Loucy (cell line): Measurements from ENCODE around the gene LAMP1.
A peak's percentile ranks its signal among the peaks of the same experiment; 100 is the strongest.

Experiments used
- H2AFZ ChIP-seq: fragments of 200-600 bp; sonication (generic); 2 replicates; pipeline ENCODE4 v1.6.0; 2016; ENCODE audit warnings: antibody characterized with exemption, mild to moderate bottlenecking, low read length, moderate library complexity
- H3F3A ChIP-seq: fragments of 200-600 bp; 2 replicates; pipeline ENCODE4 v1.6.0; 2016; ENCODE audit warnings: antibody characterized with exemption, low read depth, mild to moderate bottlenecking
- H3K27me3 ChIP-seq: fragments of 200-600 bp; sonication (generic); 2 replicates; pipeline ENCODE4 v1.6.1; 2014; ENCODE audit warnings: low read length, mild to moderate bottlenecking; ENCODE audit not compliant: insufficient read depth, poor library complexity, severe bottlenecking
- H3K36me3 ChIP-seq: fragments of 200-600 bp; sonication (generic); 2 replicates; pipeline ENCODE4 v1.6.1; 2016; ENCODE audit warnings: low read length; ENCODE audit not compliant: insufficient read depth
- H3K4me1 ChIP-seq: fragments of 200-600 bp; sonication (generic); 2 replicates; pipeline ENCODE4 v1.5.1; 2014; ENCODE audit warnings: low read length, mild to moderate bottlenecking; ENCODE audit not compliant: insufficient read depth, poor library complexity, severe bottlenecking
- H3K4me2 ChIP-seq: fragments of 200-600 bp; sonication (generic); 2 replicates; pipeline ENCODE4 v1.6.0; 2014; ENCODE audit warnings: antibody characterized with exemption, low read length, low read depth, mild to moderate bottlenecking; ENCODE audit not compliant: poor library complexity, severe bottlenecking
- H3K4me3 ChIP-seq: fragments of 200-600 bp; sonication (generic); 2 replicates; pipeline ENCODE4 v1.5.1; 2014; ENCODE audit warnings: low read length, mild to moderate bottlenecking, mixed read lengths; ENCODE audit not compliant: poor library complexity, severe bottlenecking
- H3K79me2 ChIP-seq: fragments of 200-600 bp; sonication (generic); 2 replicates; pipeline ENCODE4 v1.6.1; 2014; ENCODE audit warnings: low read length; ENCODE audit not compliant: insufficient read depth
- H3K9ac ChIP-seq: fragments of 200-600 bp; sonication (generic); 2 replicates; pipeline ENCODE4 v1.6.0; 2014; ENCODE audit warnings: mild to moderate bottlenecking, low read depth, low read length, moderate library complexity; ENCODE audit not compliant: poor library complexity, severe bottlenecking
- H3K9me2 ChIP-seq: fragments of 200-600 bp; sonication (generic); replicated peaks from 2 replicates; pipeline ENCODE4 v1.6.1; 2016; ENCODE audit warnings: low read depth, low read length, mixed read lengths
- H3K9me3 ChIP-seq: fragments of 200-600 bp; sonication (generic); 2 replicates; pipeline ENCODE4 v1.6.1; 2014; ENCODE audit warnings: mild to moderate bottlenecking, antibody characterized with exemption, low read length, low read depth; ENCODE audit not compliant: insufficient read depth
- H4K20me1 ChIP-seq: fragments of 200-600 bp; sonication (generic); 2 replicates; pipeline ENCODE4 v1.6.0; 2014; ENCODE audit warnings: antibody characterized with exemption, low read length, mild to moderate bottlenecking; ENCODE audit not compliant: insufficient read depth, poor library complexity, severe bottlenecking
- CTCF ChIP-seq: fragments of 200-600 bp; sonication (generic); conservative IDR thresholded peaks from 2 replicates; pipeline ENCODE4 v1.5.1; 2014; ENCODE audit warnings: mild to moderate bottlenecking, antibody characterized with exemption, low read length
- EZH2phosphoT487 ChIP-seq: fragments of 200-600 bp; IDR thresholded peaks from 2 replicates; pipeline ENCODE4 v1.6.1; 2018; ENCODE audit warnings: antibody characterized with exemption, mild to moderate bottlenecking, moderate library complexity, borderline replicate concordance

The LAMP1 gene

GRCh38 chr13:113288880-113289279, 8.2 kb upstream of the LAMP1 start:
- H3K4me3 ChIP-seq: no peak overlapping the region
- H3K9me3 ChIP-seq: no peaks in the 10 kb centered on the region
- H2AFZ ChIP-seq: no peak overlapping the region
- TF ChIP-seq CTCF: no peak
- no peak for TF ChIP-seq EZH2phosphoT487
- H3K79me2 ChIP-seq: no peaks in the 10 kb centered on the region
- H3K4me2 ChIP-seq: no peak overlapping the region
- no peak overlapping the region for H3K9ac ChIP-seq
- H4K20me1 ChIP-seq: no peaks in the 10 kb centered on the region
- H3K9me2 ChIP-seq: no peaks in the 10 kb centered on the region
- H3F3A ChIP-seq: no peaks in the 10 kb centered on the region
- no peaks in the 10 kb centered on the region for H3K27me3 ChIP-seq
- no peaks in the 10 kb centered on the region for H3K36me3 ChIP-seq
- no peaks in the 10 kb centered on the region for H3K4me1 ChIP-seq

GRCh38 chr13:113291129-113291528, 5.9 kb upstream of the LAMP1 start:
- no peaks in the 10 kb centered on the region for H3K36me3 ChIP-seq
- no peaks in the 10 kb centered on the region for H4K20me1 ChIP-seq
- no peak overlapping the region for H2AFZ ChIP-seq
- no peak for TF ChIP-seq EZH2phosphoT487
- TF ChIP-seq CTCF: no peak
- no peaks in the 10 kb centered on the region for H3K9me3 ChIP-seq
- no peak overlapping the region for H3K9ac ChIP-seq
- H3K27me3 ChIP-seq: no peaks in the 10 kb centered on the region
- H3K4me1 ChIP-seq: peaks cover 4% of the 10 kb centered on the region
- H3F3A ChIP-seq: no peaks in the 10 kb centered on the region
- no peak overlapping the region for H3K4me3 ChIP-seq
- H3K4me2 ChIP-seq: no peak overlapping the region
- no peaks in the 10 kb centered on the region for H3K9me2 ChIP-seq
- no peaks in the 10 kb centered on the region for H3K79me2 ChIP-seq

- Histone ChIP-seq H3K27me3 (no peaks in the 10 kb centered on the region), H3K4me3 (peak overlapping the region; percentile 69), H2AFZ (peak overlapping the region; percentile 85), H3K4me2 (peak overlapping the region; percentile 68), H4K20me1 (no peaks in the 10 kb centered on the region), H3F3A (no peaks in the 10 kb centered on the region), H3K4me1 (peaks cover 7% of the 10 kb centered on the region), H3K36me3 (no peaks in the 10 kb centered on the region), H3K9me2 (no peaks in the 10 kb centered on the region), H3K9me3 (no peaks in the 10 kb centered on the region), H3K79me2 (peaks cover 7% of the 10 kb centered on the region; the same call in 1 of the 2 replicates), H3K9ac (peak overlapping the region; percentile 61)
- TF ChIP-seq EZH2phosphoT487: no peak
- no peak for TF ChIP-seq CTCF
Observed at GRCh38 chr13:113292021-113292862, 4.8 kb upstream of the LAMP1 start.
